Naive B cell (primary cell): Measurements from ENCODE around the gene SH2D4B. TPM values are rescaled to one million over a fixed set of nuclear protein-coding genes. Genes with fewer than 3 reads are reported as not detected.

Experiments used
- ATAC-seq, 2 donors: fragments of 150-1000 bp; cut with Tn5 transposase; 2 replicates each; pipeline ENCODE4 v1.10.0; 2021; ENCODE audit warnings: low read depth in 2 of 2, mild to moderate bottlenecking in 2 of 2, moderate library complexity in 2 of 2
- DNase-seq: peaks from one replicate; pipeline ENCODE4 v3.0.0; 2022
- H3K27ac Mint-ChIP-seq, 6 donors: one replicate each; pipeline ENCODE4 v1.8.0; 2020 to 2022; ENCODE audit warnings: mild to moderate bottlenecking in 6 of 6, mixed read lengths in 6 of 6, moderate library complexity in 5 of 6, inconsistent platforms in 2 of 6
- H3K27me3 Mint-ChIP-seq, 3 donors: one replicate each; pipeline ENCODE4 v1.8.0; 2021 to 2022; ENCODE audit warnings: mixed read lengths in 3 of 3, mild to moderate bottlenecking in 1 of 3
- H3K36me3 Mint-ChIP-seq, 2 donors: one replicate each; pipeline ENCODE4 v1.8.0; 2020 to 2022; ENCODE audit warnings: mixed read lengths in 2 of 2, inconsistent platforms in 1 of 2, mild to moderate bottlenecking in 1 of 2
- H3K4me1 Mint-ChIP-seq, 3 donors: one replicate each; pipeline ENCODE4 v1.8.0; 2020 to 2022; ENCODE audit warnings: mixed read lengths in 3 of 3, inconsistent platforms in 1 of 3, mild to moderate bottlenecking in 1 of 3, moderate library complexity in 1 of 3
- H3K4me3 Mint-ChIP-seq, 8 donors: one replicate each; pipeline ENCODE4 v1.8.0; 2020 to 2022; ENCODE audit warnings: mild to moderate bottlenecking in 8 of 8, mixed read lengths in 8 of 8, moderate library complexity in 8 of 8, inconsistent platforms in 2 of 8
- H3K9me3 Mint-ChIP-seq, 7 donors: one replicate each; pipeline ENCODE4 v1.8.0; 2020 to 2022; ENCODE audit warnings: mixed read lengths in 7 of 7, mild to moderate bottlenecking in 5 of 7, inconsistent platforms in 2 of 7, moderate library complexity in 1 of 7
- polyA plus RNA-seq, 6 donors: library from polyadenylated mRNA; unstranded; fragments of 300-500 nt; fragmentation: Illumina TruSeq; gene quantifications; one replicate each; pipeline ENCODE4 v1.2.3, GENCODE V29; 2021; ENCODE audit warnings: low read depth in 6 of 6

SH2D4B gene
- polyA plus RNA-seq, 6 donors from 2014 or later, result 0.19 TPM; not detected in 5

DNA sequence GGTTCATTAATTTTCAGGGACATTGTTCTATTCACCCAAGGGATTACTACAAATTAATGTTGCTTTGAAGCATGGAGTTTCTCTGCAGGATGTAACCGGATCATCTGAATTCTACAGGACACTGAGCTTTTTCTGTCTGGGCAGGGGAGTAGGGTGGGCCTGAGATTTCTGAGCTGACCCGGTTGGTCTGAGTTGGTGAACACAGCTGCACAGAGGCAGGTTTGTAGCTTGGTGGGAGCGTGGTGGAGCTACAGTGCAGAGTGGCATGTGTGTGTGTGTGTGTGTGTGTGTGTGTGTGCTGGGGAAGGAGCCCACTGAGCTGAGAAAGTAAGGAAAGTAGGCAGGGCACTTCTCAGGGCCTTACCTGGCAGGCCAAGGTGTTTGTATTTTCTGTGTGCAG lies 62.6 kb downstream of the SH2D4B start:
- Mint-ChIP-seq H3K9me3 (no peaks in the 10 kb centered on the region), H3K27me3 (no peaks in the 10 kb centered on the region), H3K4me1 (peaks cover 24 to 28% (median 27%) of the 10 kb centered on the region in 3 donors), H3K4me3 (no peak overlapping the region), H3K27ac (peak overlapping the region in 2 of 6 donors; percentile 55 to 88), H3K36me3 (no peaks in the 10 kb centered on the region)
- no peak for ATAC-seq
- no peak for DNase-seq

DNA sequence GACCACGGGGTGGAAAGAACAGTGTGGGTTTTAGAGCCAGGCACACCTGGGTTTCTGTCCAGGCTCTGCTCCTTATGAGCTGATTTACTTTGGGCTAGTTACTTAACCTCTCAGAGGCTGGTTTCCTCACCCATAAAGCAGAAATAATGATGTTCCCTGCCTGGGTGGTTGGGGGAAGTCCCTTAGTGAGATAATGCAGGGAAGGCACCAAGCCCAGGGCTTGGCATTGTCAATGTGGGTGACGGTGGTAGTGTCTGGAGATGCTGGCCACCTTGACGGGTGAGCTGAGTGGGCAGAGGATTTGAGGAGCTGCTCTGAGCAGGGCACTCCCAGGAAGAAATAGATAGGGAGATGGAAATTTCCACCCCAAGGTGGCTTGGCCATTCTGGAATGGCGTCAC lies 65.2 kb downstream of the SH2D4B start:
- H3K9me3 Mint-ChIP-seq, result no peaks in the 10 kb centered on the region
- H3K27me3 Mint-ChIP-seq, result no peaks in the 10 kb centered on the region
- ATAC-seq, result no peak

DNA sequence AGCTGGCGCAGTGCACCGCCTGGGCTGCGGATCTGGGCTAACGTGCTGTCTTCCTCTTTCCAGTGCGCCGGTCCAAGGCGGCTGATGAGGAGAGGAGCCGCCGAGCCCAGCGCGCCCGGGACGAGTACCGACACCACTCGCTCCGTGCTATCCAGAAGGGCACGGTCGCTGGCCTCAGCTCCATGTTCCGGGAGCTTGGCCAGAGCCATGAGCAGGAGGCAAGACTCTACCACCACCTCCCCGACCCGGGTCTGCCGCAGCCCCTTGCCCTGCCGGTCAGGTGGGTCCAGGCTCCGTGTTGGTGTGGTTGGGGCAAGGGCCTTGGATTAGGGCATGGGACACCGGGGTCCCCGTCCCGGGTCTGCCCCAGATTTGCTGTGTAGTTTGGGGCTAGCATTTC lies 65.8 kb downstream of the SH2D4B start:
- Mint-ChIP-seq H3K36me3 (no peaks in the 10 kb centered on the region), H3K4me1 (peaks cover 10 to 13% (median 12%) of the 10 kb centered on the region in 3 donors), H3K27me3 (no peaks in the 10 kb centered on the region), H3K27ac (no peak overlapping the region), H3K4me3 (no peak overlapping the region), H3K9me3 (no peaks in the 10 kb centered on the region)
- DNase-seq, result no peak
- no peak for ATAC-seq

More for the DNA sequence above, 65.2 kb downstream of the SH2D4B start:
- Mint-ChIP-seq H3K4me3 (no peak overlapping the region), H3K27ac (no peak overlapping the region), H3K4me1 (peaks cover 16 to 19% (median 18%) of the 10 kb centered on the region in 3 donors), H3K36me3 (no peaks in the 10 kb centered on the region)
- no peak for DNase-seq

DNA sequence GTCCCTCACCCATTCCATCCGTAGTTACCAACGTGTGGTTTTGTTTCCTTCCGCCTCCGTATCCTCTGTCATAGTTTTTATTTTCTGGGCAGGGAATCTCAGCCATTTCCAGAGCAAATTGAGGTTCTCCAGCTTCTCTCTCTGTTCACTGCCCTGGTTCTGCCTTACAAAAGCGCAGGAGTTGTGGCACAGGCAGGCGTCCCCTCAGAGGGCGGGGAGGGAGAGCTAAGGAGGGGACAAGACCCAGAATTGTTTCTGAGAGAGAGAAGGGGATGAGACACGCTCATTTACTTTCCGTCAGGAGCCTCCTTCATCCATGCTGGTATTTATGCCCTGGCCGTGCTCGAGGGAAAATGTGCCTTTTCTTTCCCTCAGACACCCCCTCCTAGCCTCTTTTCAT lies 71.0 kb downstream of the SH2D4B start:
- H3K27ac Mint-ChIP-seq, result no peak overlapping the region
- no peaks in the 10 kb centered on the region for H3K36me3 Mint-ChIP-seq
- no peak for DNase-seq
- no peaks in the 10 kb centered on the region for H3K4me1 Mint-ChIP-seq
- no peak for ATAC-seq
- no peaks in the 10 kb centered on the region for H3K27me3 Mint-ChIP-seq
- H3K9me3 Mint-ChIP-seq, result no peaks in the 10 kb centered on the region
- H3K4me3 Mint-ChIP-seq, result no peak overlapping the region

DNA sequence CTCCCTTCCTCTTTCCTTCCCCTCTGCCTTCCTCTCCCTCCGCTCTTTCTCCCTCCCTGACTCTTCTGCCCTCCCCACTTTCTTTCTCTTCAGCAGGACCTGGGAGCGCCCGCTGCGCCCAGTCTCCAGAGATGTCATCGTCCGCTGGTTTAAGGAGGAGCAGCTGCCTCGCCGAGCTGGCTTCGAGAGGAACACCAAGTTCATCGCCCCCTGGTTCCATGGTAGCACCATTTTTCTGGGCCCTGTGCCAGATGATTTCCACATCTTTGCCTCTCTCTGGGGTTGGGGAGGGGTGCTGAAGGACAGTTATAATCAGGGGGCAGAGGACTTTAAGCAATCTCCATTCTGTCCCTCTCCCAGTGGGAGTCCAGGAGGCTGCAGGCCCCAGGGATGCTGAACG lies 71.6 kb downstream of the SH2D4B start:
- H3K4me1 Mint-ChIP-seq, result no peaks in the 10 kb centered on the region
- no peaks in the 10 kb centered on the region for H3K27me3 Mint-ChIP-seq
- DNase-seq (no peak), ATAC-seq (no peak)
- no peaks in the 10 kb centered on the region for H3K36me3 Mint-ChIP-seq
- no peaks in the 10 kb centered on the region for H3K9me3 Mint-ChIP-seq
- H3K27ac Mint-ChIP-seq, result no peak overlapping the region
- H3K4me3 Mint-ChIP-seq, result no peak overlapping the region

DNA sequence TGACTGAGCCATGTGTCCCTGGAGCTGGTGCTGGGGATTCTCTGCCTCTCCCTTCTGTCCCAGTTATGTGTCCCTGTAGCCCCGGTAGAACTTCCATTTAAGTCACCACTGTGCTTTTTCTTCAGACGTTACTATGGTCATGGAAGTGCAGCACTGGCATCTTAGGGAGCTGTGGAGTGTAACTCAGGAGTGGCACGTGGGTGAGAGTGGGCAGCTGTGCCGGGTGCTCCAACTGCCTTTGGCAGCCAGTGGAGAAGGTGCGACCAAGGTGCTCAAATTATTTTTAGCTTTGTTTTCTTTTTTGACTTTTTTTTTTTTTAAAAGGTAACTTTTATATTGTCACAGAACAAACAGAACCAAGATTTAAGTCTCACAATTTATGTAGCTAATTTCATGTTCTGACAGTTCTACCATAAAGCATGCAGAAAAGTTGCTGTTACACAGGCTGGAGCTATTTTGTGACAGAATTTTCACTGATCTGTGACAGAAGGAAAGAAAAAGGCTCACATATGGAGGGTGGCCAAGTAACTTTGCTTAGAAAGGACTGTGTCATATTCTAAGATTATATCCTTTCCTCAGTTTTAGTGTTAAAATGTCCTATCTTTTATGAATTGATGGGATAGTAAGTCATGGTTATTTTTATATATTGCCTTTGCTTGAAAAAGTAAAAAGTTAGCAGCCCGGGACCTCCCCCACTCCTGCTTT lies 73.9 kb downstream of the SH2D4B start:
- no peak for DNase-seq
- H3K27ac Mint-ChIP-seq, result no peak overlapping the region
- no peaks in the 10 kb centered on the region for H3K27me3 Mint-ChIP-seq
- H3K9me3 Mint-ChIP-seq, result no peaks in the 10 kb centered on the region
- H3K4me1 Mint-ChIP-seq, result no peaks in the 10 kb centered on the region
- ATAC-seq, result no peak
- H3K4me3 Mint-ChIP-seq, result no peak overlapping the region
- no peaks in the 10 kb centered on the region for H3K36me3 Mint-ChIP-seq

DNA sequence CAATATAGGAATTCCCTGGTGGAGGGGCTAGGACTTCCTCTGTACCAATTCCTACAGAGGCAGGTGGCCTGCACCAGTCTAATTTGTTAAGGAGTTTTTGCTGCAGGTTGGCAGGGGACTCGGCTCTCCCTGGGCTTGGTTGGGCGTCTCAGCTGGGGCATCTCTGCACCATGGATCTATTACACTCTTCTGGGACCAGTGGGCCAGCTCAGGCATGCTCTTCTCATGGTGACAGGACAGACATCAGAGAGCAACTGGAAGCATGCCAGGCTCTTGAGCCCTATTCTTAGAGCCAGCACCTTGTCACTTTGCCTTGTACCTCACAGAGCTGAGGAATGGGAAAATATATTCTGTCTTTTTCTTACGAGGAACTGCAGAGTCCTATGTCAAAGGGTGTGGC lies 74.6 kb downstream of the SH2D4B start:
- DNase-seq, result no peak
- Mint-ChIP-seq H3K4me1 (no peaks in the 10 kb centered on the region), H3K27me3 (no peaks in the 10 kb centered on the region), H3K4me3 (no peak overlapping the region), H3K9me3 (no peaks in the 10 kb centered on the region), H3K27ac (no peak overlapping the region), H3K36me3 (no peaks in the 10 kb centered on the region)
- no peak for ATAC-seq

DNA sequence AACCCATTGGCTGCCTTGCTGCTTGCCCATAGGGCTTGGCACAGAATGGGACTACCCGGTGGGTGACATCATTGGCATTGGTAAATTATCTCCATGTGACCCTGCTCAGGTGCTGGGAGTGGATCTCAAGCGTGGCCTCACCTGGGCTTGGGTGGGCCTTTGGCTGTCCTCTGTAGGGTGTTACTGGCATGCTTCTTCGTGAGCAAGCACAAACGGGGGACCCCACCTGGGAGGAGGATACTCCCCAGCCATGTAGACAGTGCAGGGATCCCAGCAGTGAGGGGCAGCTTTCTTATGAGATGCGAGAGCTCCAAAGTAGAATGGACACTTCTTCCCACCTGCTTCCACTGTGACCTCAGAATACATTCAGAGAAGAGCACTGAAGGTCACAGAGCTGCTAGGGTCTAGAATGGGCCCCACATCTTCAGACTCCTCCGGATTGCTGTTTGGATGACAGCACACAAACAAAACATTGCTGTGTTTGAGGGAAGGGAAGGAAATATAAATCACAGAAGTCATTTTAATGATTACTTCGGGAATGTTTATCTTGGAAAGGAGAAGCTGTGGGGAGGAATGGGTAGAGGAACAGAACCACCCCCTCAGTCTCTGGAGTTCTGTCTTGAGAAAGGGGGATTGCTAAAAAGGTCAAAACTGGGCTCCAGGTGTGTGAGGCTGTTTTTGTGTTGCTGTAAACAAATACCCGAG lies 75.9 kb downstream of the SH2D4B start:
- Mint-ChIP-seq H3K4me3 (no peak overlapping the region), H3K27me3 (no peaks in the 10 kb centered on the region), H3K36me3 (no peaks in the 10 kb centered on the region), H3K4me1 (no peaks in the 10 kb centered on the region), H3K27ac (peak overlapping the region in 2 of 6 donors; percentile 46 to 61), H3K9me3 (no peaks in the 10 kb centered on the region)
- no peak for DNase-seq
- ATAC-seq, result no peak

DNA sequence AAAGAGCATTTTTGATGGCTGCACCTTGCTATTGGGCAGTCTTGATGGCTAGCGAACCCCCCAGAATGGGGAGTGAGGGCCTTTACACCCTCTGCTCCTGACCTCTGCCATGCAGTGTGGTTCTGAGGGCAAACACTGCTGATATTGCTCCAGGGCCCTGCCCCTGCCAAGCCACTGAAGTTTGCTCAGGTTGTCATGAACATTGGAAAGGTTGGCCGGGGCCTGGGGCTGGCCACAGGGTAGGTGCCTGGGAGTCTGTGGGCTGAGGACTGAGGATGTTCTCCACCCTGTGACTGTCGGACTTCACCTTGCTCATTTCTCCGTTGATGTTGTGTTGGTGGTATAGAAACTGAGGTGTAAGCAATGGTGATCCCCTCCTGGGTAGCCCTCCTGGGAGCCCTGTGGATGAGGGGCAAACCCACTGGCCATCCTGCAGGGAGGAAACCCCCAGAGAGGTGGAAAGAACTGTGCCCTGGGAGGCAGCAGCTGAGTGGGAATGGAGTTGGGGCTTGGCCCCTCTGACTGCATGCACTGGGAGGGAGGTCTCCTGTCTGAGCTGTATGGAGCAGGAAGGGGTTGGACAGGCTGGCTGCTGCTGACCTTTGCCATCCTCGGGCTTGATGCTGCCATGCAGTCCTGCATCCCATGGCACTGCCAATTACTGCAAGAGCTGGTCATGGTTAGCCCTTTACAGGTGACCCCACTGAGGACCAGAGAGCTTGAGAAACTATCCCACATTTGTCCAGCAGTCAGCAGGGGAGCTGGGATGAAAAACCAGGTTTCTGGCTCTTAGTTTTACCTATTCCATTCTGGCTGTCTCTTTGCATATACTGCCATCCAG lies 77.1 kb downstream of the SH2D4B start:
- no peaks in the 10 kb centered on the region for H3K27me3 Mint-ChIP-seq
- no peak for ATAC-seq

DNA sequence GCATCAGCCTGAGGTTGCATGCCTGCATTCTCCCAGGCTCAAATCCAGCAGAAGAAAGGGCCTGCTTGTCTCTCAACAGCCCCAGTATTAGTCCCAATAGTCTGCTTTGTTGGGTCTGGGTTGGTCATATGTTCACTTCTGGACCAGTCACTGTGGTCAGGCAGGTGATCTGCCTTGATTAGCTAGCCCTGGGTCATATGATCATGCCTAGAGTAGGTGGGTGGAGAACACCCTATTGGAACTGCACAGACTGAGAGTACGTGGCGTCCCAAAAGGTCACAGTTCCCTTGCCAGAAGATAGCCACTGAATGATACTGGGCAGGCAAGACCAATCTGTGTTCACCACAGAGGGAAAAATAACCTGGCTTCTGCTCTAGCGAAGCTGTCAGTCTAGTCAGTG lies 80.1 kb downstream of the SH2D4B start:
- Mint-ChIP-seq H3K9me3 (no peaks in the 10 kb centered on the region), H3K4me3 (no peak overlapping the region), H3K27ac (no peak overlapping the region), H3K36me3 (no peaks in the 10 kb centered on the region), H3K27me3 (no peaks in the 10 kb centered on the region), H3K4me1 (no peaks in the 10 kb centered on the region)
- no peak for ATAC-seq
- no peak for DNase-seq

More for the DNA sequence above, 77.1 kb downstream of the SH2D4B start:
- Mint-ChIP-seq H3K4me1 (no peaks in the 10 kb centered on the region), H3K4me3 (no peak overlapping the region), H3K9me3 (no peaks in the 10 kb centered on the region), H3K36me3 (no peaks in the 10 kb centered on the region), H3K27ac (no peak overlapping the region)
- no peak for DNase-seq

DNA sequence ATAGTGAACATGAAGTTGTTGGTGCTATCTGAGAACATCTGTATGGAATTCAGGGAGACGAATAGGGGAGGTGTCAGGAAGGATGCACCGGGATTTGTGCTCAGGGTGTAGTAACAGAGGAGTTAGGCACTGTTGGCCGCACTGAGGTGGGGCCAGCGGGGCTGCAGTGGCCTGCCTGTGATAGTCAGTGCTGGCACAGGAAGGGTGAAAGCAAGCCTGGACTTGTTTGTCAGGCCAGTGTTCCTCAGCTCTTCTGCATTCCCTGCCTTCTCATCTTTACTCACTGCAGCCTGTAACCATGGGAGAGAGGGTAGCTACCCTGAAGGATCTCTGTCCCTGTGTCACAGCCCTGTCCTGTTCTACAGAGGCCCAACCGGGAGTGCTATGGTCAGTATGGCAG lies 81.3 kb downstream of the SH2D4B start:
- ATAC-seq, result no peak

DNA sequence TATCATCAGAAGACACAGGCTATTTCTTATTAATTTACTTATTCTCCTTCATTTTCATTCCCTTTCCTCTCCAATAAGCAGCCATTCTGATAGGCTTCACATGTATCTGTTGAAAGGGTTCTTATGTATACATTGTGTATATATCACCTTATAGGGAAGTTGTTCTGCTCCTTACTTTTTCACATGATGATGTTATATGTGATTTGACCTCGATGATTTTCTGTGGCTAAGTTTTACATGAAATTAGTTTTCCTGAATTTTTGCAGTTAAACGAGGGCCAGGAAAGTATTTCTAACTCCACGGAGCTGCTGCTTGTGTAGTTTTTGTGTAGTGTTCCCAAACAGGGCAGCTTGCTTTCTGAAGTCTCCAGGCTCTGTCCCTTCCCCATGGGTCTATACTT lies 84.5 kb downstream of the SH2D4B start:
- Mint-ChIP-seq H3K4me3 (no peak overlapping the region), H3K27ac (no peak overlapping the region), H3K27me3 (no peaks in the 10 kb centered on the region), H3K36me3 (peaks cover 5 to 7% of the 10 kb centered on the region in 2 donors), H3K4me1 (no peaks in the 10 kb centered on the region), H3K9me3 (peaks cover 0 to 9% (median 0%) of the 10 kb centered on the region in 7 donors)
- DNase-seq, result no peak
- no peak for ATAC-seq

More for the DNA sequence above, 81.3 kb downstream of the SH2D4B start:
- Mint-ChIP-seq H3K36me3 (no peaks in the 10 kb centered on the region), H3K27me3 (no peaks in the 10 kb centered on the region), H3K27ac (peak overlapping the region in 1 of 6 donors; percentile 22), H3K9me3 (no peaks in the 10 kb centered on the region), H3K4me1 (no peaks in the 10 kb centered on the region), H3K4me3 (peak overlapping the region in 1 of 8 donors; percentile 12)
- DNase-seq, result no peak

DNA sequence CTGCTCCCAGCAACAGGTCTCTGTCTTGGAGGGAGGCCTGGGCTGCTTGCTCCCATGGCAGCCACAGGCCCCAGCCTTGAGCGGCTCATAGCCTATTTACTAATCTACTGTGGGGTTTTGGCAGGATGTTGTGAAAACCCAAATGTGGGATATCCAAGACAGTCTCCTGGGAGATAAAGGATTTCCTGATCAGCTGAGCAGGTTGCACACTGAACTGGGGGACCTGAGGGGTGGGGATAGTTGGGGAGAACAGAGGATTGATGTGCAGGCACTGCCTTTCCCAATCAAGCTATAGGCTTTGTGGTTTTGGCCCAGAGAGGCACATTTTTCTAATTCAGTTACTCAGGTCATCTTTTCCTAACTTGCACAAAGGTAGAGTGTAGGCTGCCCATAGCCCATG lies 92.6 kb downstream of the SH2D4B start:
- Mint-ChIP-seq H3K4me3 (no peak overlapping the region), H3K36me3 (peaks cover 5 to 7% of the 10 kb centered on the region in 2 donors), H3K27ac (no peak overlapping the region), H3K27me3 (no peaks in the 10 kb centered on the region), H3K4me1 (no peaks in the 10 kb centered on the region), H3K9me3 (peaks cover 0 to 9% (median 1%) of the 10 kb centered on the region in 7 donors)
- ATAC-seq, result no peak
- no peak for DNase-seq

DNA sequence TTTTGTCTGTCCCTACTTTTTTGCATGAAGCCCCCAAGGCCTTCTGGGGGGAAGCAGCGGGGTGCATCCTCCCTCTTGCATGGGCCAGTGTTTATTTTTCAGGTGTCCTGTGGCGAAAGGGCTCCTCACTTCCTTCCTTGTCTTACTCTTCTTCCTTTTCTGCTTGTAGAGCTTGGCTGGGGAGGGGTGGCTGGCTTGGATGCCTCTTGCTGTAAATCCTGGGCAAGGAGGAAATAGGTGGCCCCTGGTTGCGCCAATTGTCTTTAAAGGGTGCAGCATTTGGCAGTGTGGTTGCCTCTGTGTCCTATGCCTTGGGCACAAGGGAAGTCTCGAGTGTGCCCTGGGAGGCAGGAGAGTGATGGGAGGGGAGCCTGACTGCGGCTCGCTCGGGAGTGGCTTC lies 95.0 kb downstream of the SH2D4B start:
- DNase-seq, result no peak
- ATAC-seq, result no peak
- H3K9me3 Mint-ChIP-seq, result peaks cover 0 to 4% (median 1%) of the 10 kb centered on the region in 7 donors
- no peaks in the 10 kb centered on the region for H3K27me3 Mint-ChIP-seq
- H3K4me1 Mint-ChIP-seq, result no peaks in the 10 kb centered on the region
- H3K36me3 Mint-ChIP-seq, result no peaks in the 10 kb centered on the region
- H3K27ac Mint-ChIP-seq, result no peak overlapping the region
- no peak overlapping the region for H3K4me3 Mint-ChIP-seq
